OCI-LY1 (cell line): ENCODE measurements around the gene PPIP5K2.

Experiments used
- H2AFZ ChIP-seq: fragments of 200-600 bp; sonication (generic), shearing (Covaris generic); 2 replicates; pipeline ENCODE4 v1.6.0; 2014; ENCODE audit warnings: antibody characterized with exemption, mild to moderate bottlenecking, low read length
- H3F3A ChIP-seq: fragments of 200-600 bp; sonication (generic), shearing (Covaris generic); 2 replicates; pipeline ENCODE4 v1.6.0; 2014; ENCODE audit warnings: mild to moderate bottlenecking, antibody characterized with exemption, low read length, moderate library complexity; ENCODE audit not compliant: insufficient read depth
- H3K27ac ChIP-seq: fragments of 200-600 bp; sonication (generic); 2 replicates; pipeline ENCODE4 v1.5.1; 2014; ENCODE audit warnings: low read length, mixed run types, mild to moderate bottlenecking, low read depth; ENCODE audit not compliant: poor library complexity, severe bottlenecking
- H3K27me3 ChIP-seq: fragments of 200-600 bp; sonication (generic); 2 replicates; pipeline ENCODE4 v1.6.0; 2014; ENCODE audit warnings: antibody characterized with exemption, mild to moderate bottlenecking, low read length, moderate library complexity; ENCODE audit not compliant: insufficient read depth
- H3K36me3 ChIP-seq: fragments of 200-600 bp; sonication (generic); 2 replicates; pipeline ENCODE4 v1.6.1; 2014; ENCODE audit warnings: mild to moderate bottlenecking, antibody characterized with exemption, low read length, moderate library complexity, mixed read lengths; ENCODE audit not compliant: insufficient read depth
- H3K4me1 ChIP-seq: fragments of 200-600 bp; sonication (generic); 2 replicates; pipeline ENCODE4 v1.5.1; 2014; ENCODE audit warnings: mild to moderate bottlenecking, low read length, moderate library complexity; ENCODE audit not compliant: insufficient read depth, severe bottlenecking
- H3K4me2 ChIP-seq: fragments of 200-600 bp; sonication (generic), shearing (Covaris generic); 2 replicates; pipeline ENCODE4 v1.6.1; 2014; ENCODE audit warnings: low read length
- H3K4me3 ChIP-seq: fragments of 200-600 bp; sonication (generic); 2 replicates; pipeline ENCODE4 v1.5.1; 2014; ENCODE audit warnings: low read length, low read depth, mild to moderate bottlenecking, mixed read lengths; ENCODE audit not compliant: poor library complexity, severe bottlenecking
- H3K79me2 ChIP-seq: fragments of 200-600 bp; shearing (Covaris generic); 2 replicates; pipeline ENCODE4 v1.6.1; 2016; ENCODE audit warnings: mixed run types, low read length, mixed read lengths; ENCODE audit not compliant: insufficient read depth
- H3K9ac ChIP-seq: fragments of 200-600 bp; sonication (generic), shearing (Covaris generic); 2 replicates; pipeline ENCODE4 v1.6.1; 2014; ENCODE audit warnings: mild to moderate bottlenecking, low read length, mixed read lengths
- H3K9me2 ChIP-seq: fragments of 200-600 bp; sonication (generic), shearing (Covaris generic); 2 replicates; pipeline ENCODE4 v1.6.1; 2014; ENCODE audit warnings: low read depth, mild to moderate bottlenecking, low read length, mixed read lengths
- H3K9me3 ChIP-seq: fragments of 200-600 bp; shearing (Covaris generic); 2 replicates; pipeline ENCODE4 v1.6.1; 2014; ENCODE audit warnings: low read length, mixed read lengths
- H4K20me1 ChIP-seq: fragments of 200-600 bp; sonication (generic), shearing (Covaris generic); 2 replicates; pipeline ENCODE4 v1.6.0; 2016; ENCODE audit warnings: mild to moderate bottlenecking, low read length; ENCODE audit not compliant: insufficient read depth
- EZH2 ChIP-seq: fragments of 200-600 bp; sonication (generic), shearing (Covaris generic); IDR thresholded peaks from 2 replicates; pipeline ENCODE4 v1.8.0; 2017; ENCODE audit warnings: borderline replicate concordance, mixed run types, mild to moderate bottlenecking, antibody characterized with exemption, low read length, moderate library complexity, mixed read lengths
- TF ChIP-seq, protein P1 (sequence below): fragments of 200-600 bp; sonication (generic), shearing (Covaris generic); IDR thresholded peaks from 2 replicates; pipeline ENCODE4 v1.5.1; 2017; ENCODE audit warnings: mild to moderate bottlenecking, antibody characterized with exemption, low read length, moderate library complexity, mixed read lengths

The PPIP5K2 gene

DNA sequence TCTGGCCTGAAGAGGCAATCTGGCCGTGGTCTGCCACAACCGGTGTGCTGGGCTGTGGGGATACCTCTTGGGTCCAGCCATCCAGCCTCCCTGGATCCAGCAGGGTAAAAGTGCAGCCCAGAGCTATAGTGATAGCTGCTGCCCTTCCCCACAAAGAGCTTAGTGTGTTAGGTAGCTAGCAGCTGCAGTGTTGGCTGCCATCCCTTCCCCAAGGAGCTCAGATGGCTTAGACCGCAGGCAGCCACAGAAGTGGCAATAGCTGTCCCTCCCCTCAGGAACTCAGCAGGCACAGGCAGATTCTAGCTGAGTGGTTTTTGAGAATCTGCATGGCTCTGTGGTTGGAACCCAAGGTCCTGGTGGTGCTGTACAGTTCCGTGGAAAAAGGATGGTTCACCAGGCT, 40.3 kb upstream of the PPIP5K2 start:
- Histone ChIP-seq H3K9me2 (no peaks in the 10 kb centered on the region), H3K4me2 (no peak overlapping the region), H2AFZ (no peak overlapping the region), H3K36me3 (no peaks in the 10 kb centered on the region), H3K9me3 (peaks cover 15% of the 10 kb centered on the region; the same call in 1 of the 2 replicates), H3K79me2 (no peaks in the 10 kb centered on the region), H3K9ac (no peak overlapping the region), H3K27ac (no peak overlapping the region), H3K27me3 (no peaks in the 10 kb centered on the region), H3K4me1 (no peaks in the 10 kb centered on the region), H3K4me3 (no peak overlapping the region), H4K20me1 (no peaks in the 10 kb centered on the region), H3F3A (no peaks in the 10 kb centered on the region)
- no peak for TF ChIP-seq EZH2
- TF ChIP-seq, protein P1, sequence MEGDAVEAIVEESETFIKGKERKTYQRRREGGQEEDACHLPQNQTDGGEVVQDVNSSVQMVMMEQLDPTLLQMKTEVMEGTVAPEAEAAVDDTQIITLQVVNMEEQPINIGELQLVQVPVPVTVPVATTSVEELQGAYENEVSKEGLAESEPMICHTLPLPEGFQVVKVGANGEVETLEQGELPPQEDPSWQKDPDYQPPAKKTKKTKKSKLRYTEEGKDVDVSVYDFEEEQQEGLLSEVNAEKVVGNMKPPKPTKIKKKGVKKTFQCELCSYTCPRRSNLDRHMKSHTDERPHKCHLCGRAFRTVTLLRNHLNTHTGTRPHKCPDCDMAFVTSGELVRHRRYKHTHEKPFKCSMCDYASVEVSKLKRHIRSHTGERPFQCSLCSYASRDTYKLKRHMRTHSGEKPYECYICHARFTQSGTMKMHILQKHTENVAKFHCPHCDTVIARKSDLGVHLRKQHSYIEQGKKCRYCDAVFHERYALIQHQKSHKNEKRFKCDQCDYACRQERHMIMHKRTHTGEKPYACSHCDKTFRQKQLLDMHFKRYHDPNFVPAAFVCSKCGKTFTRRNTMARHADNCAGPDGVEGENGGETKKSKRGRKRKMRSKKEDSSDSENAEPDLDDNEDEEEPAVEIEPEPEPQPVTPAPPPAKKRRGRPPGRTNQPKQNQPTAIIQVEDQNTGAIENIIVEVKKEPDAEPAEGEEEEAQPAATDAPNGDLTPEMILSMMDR = no peak

DNA sequence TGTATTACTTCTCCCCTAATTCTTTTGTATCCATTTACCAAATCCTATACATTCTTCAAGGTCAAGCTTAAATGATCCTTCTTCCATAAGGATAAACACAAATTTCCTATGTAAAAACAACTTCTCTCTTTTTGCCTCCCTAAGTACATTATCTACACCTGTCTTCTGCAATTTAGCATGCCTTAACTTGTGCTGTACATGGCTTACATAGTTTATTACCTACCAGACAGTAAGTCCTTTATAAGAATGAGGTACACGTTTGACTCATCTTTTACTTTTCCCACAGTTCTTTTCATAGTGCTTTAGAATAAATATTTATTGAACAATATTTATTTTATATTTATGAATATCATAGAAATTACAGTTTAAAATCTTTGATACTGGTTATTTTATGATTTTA, 33.6 kb upstream of the PPIP5K2 start:
- Histone ChIP-seq H3K4me2 (no peak overlapping the region), H3K9me2 (no peaks in the 10 kb centered on the region), H3K79me2 (no peaks in the 10 kb centered on the region), H4K20me1 (no peaks in the 10 kb centered on the region), H2AFZ (no peak overlapping the region), H3K9me3 (peaks cover 6% of the 10 kb centered on the region; the same call in 1 of the 2 replicates), H3K27me3 (no peaks in the 10 kb centered on the region), H3K36me3 (peaks cover 15% of the 10 kb centered on the region), H3F3A (no peaks in the 10 kb centered on the region), H3K27ac (no peak overlapping the region), H3K9ac (no peak overlapping the region), H3K4me3 (no peak overlapping the region), H3K4me1 (no peaks in the 10 kb centered on the region)
- no peak for TF ChIP-seq EZH2
- TF ChIP-seq, protein P1 = no peak

DNA sequence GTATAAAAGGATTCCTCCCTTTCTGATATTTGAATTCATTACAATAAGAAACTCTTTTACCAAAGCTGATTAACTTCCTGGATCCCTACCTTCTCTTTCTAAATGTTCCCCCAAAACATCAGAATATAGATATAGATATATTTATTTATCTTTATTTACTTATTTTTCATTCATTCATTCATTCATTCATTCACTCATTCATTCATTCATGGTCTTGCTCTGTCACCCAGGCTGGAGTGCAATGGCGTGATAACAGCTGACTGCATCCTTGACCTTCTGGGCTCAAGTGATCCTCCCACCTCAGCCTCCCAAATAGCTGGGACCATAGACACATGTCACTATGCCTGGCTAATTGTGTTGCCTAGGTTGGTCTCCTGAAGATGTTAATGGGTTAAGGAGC, 30.8 kb upstream of the PPIP5K2 start:
- no peak overlapping the region for H3K27ac ChIP-seq
- no peaks in the 10 kb centered on the region for H3K9me2 ChIP-seq
- no peaks in the 10 kb centered on the region for H3K79me2 ChIP-seq
- H3F3A ChIP-seq = no peaks in the 10 kb centered on the region
- H3K9me3 ChIP-seq = no peaks in the 10 kb centered on the region
- H3K4me3 ChIP-seq = no peak overlapping the region
- H3K9ac ChIP-seq = no peak overlapping the region
- TF ChIP-seq, protein P1 = no peak
- no peak for TF ChIP-seq EZH2
- H3K4me2 ChIP-seq = no peak overlapping the region
- H3K4me1 ChIP-seq = no peaks in the 10 kb centered on the region
- H2AFZ ChIP-seq = no peak overlapping the region
- no peaks in the 10 kb centered on the region for H3K27me3 ChIP-seq
- peaks cover 15% of the 10 kb centered on the region for H3K36me3 ChIP-seq
- H4K20me1 ChIP-seq = no peaks in the 10 kb centered on the region
